AML-193 (cell line): ENCODE results near the gene GPAT3.
"Not testable (repeated sequence)": the region's sequence is repeated elsewhere in the genome, so short reads cannot be mapped to it uniquely, and the experiment has no call there.

Source experiments
- DNase-seq, 2 experiments: peaks; one replicate each; lab custom pipeline; 2025; lab: John Stamatoyannopoulos, UW

Gene GPAT3

GRCh38 chr4:83535520-83536361 is at the start of gene GPAT3:
Gene GPAT3, plus strand, starts transcription at chr4:83536108. Its CDS starts 515 bp downstream, at chr4:83536623.
- peak; percentile 37 to 40 for DNase-seq

GRCh38 chr4:83486457-83487129 is 49.3 kb upstream of the GPAT3 start:
- no peak for DNase-seq

GRCh38 chr4:83489711-83490326 is 46.1 kb upstream of the GPAT3 start:
- no peak for DNase-seq

- DNase-seq, result peak; percentile 42 to 47
Measured at GRCh38 chr4:83490876-83491450, 44.9 kb upstream of the GPAT3 start.

GRCh38 chr4:83496085-83496917 is 39.6 kb upstream of the GPAT3 start:
- not testable (repeated sequence) for DNase-seq

- no peak for DNase-seq
Measured at GRCh38 chr4:83498187-83498586, 37.7 kb upstream of the GPAT3 start.

- not testable (repeated sequence) for DNase-seq
Measured at GRCh38 chr4:83501671-83502070, 34.2 kb upstream of the GPAT3 start.

- DNase-seq, result no peak
Measured at GRCh38 chr4:83503974-83504373, 31.9 kb upstream of the GPAT3 start.

- no peak for DNase-seq
Measured at GRCh38 chr4:83504503-83504902, 31.4 kb upstream of the GPAT3 start.

GRCh38 chr4:83504996-83505395 is 30.9 kb upstream of the GPAT3 start:
- no peak for DNase-seq

- peak; percentile 58 to 68 for DNase-seq
Measured at GRCh38 chr4:83509156-83509585, 26.7 kb upstream of the GPAT3 start.

- no peak for DNase-seq
Measured at GRCh38 chr4:83510442-83510841, 25.5 kb upstream of the GPAT3 start.

- DNase-seq, result no peak
Measured at GRCh38 chr4:83516042-83516772, 19.7 kb upstream of the GPAT3 start.

- DNase-seq, result no peak
Measured at GRCh38 chr4:83522239-83522638, 13.7 kb upstream of the GPAT3 start.

GRCh38 chr4:83527671-83528070 is 8.2 kb upstream of the GPAT3 start:
- DNase-seq, result no peak

GRCh38 chr4:83536362-83537272 is 709 bp downstream of the GPAT3 start:
- DNase-seq, result no peak

- no peak for DNase-seq
Measured at GRCh38 chr4:83542225-83542624, 6.3 kb downstream of the GPAT3 start.

- DNase-seq, result peak; percentile 28 to 40
Measured at GRCh38 chr4:83546786-83547185, 10.9 kb downstream of the GPAT3 start.

GRCh38 chr4:83548151-83548905 is 12.4 kb downstream of the GPAT3 start:
- peak; percentile 82 to 85 for DNase-seq
